BLaER1 (cell line): ENCODE results near the gene PMPCA.

Experiments used
- H3K27ac ChIP-seq: shearing (Covaris generic); formaldehyde crosslinking; 2 replicates; pipeline ENCODE4 v1.8.1; 2022
- H3K27me3 ChIP-seq: shearing (Covaris generic); formaldehyde crosslinking; 2 replicates; pipeline ENCODE4 v1.8.1; 2022
- H3K36me3 ChIP-seq: shearing (Covaris generic); formaldehyde crosslinking; 2 replicates; pipeline ENCODE4 v1.8.1; 2022
- H3K4me1 ChIP-seq: shearing (Covaris generic); formaldehyde crosslinking; 2 replicates; pipeline ENCODE4 v1.8.1; 2022
- H3K4me2 ChIP-seq: shearing (Covaris generic); formaldehyde crosslinking; 2 replicates; pipeline ENCODE4 v1.8.1; 2022
- H3K4me3 ChIP-seq: shearing (Covaris generic); formaldehyde crosslinking; 2 replicates; pipeline ENCODE4 v1.8.1; 2022
- H3K9ac ChIP-seq: shearing (Covaris generic); formaldehyde crosslinking; 2 replicates; pipeline ENCODE4 v1.8.1; 2022
- H3K9me3 ChIP-seq: shearing (Covaris generic); formaldehyde crosslinking; 2 replicates; pipeline ENCODE4 v1.8.1; 2022
- H4K20me1 ChIP-seq: shearing (Covaris generic); formaldehyde crosslinking; 2 replicates; pipeline ENCODE4 v1.8.1; 2022
- Cebpa-rat ChIP-seq: shearing (Covaris generic); IDR thresholded peaks from 2 replicates; pipeline ENCODE4 v1.8.1; 2022

Gene PMPCA

DNA sequence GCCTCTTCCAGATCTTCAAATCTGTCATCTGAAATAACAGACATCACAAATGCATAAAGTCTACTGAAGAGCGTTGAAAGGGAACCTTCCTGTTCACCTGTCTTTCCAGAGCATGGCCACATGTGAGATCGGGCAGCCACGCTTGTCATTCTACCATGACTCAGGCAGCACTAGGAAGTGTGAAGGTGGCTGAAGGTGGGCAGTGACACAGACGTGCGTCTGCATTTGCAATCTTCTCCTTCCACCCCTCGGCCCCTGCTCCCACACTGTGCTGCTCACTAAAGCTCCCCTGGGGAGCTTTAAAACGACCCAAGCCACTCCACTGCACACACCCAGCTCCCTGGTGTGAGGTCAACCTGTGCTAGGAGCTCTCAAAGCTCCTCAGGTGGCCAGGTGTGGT lies 2.5 kb upstream of the PMPCA start:
- no peak overlapping the region for H3K4me3 ChIP-seq
- no peak overlapping the region for H3K9ac ChIP-seq
- no peak for TF ChIP-seq Cebpa-rat
- H3K9me3 ChIP-seq, result no peaks in the 10 kb centered on the region
- H3K4me1 ChIP-seq, result peaks cover 70% of the 10 kb centered on the region
- H3K27ac ChIP-seq, result no peak overlapping the region
- H3K36me3 ChIP-seq, result peaks cover 58% of the 10 kb centered on the region
- no peaks in the 10 kb centered on the region for H3K27me3 ChIP-seq
- H3K4me2 ChIP-seq, result peak overlapping the region; percentile 17; the same call in 1 of the 2 replicates
- H4K20me1 ChIP-seq, result peaks cover 42% of the 10 kb centered on the region

DNA sequence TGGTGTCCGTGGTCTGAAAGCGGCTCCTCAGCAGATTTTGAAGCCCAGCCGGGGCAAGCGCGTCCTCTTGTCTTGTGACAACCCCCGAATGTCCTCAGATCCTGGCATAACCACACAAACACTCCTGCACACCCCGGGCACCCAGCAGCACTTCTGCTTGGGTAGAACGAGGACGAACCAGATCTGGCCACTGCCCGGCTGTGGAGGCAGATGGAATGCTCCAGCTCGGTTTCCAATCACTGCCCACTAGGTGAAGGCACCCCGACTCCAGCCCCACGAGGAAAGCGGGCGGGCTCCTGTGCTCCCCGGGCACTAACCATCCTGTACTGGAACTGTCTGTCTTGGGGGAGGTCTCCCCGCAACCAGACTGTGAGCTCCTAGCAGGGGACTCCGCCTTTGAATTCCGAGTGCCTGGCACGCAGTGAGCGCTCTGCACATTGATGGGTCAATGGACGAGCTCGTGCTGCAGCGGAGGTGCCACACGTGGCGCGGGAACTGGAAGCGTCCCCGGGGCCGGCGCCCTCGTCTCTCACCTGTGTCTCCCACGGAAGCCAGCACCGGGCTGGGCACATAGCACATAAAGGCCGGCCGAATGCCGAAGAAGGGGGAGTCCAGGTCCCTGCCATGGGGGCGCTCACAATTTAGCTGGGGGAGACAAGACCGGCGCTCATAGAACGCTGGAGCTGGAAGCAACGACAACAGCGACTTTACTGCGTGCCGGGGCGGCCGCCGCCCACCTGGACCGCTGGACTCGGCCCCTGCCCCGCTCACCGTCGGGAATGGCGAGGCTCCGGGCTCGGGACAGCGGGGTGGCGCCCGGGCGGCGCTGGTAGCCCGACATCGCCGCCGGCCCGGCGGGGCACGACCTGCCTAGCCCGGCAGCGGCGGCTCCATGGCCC lies 652 bp upstream of the PMPCA start:
- peak overlapping the region; percentile 96 for H3K27ac ChIP-seq
- peaks cover 55% of the 10 kb centered on the region for H3K4me1 ChIP-seq
- H3K9ac ChIP-seq, result peak overlapping the region; percentile 97
- no peak for TF ChIP-seq Cebpa-rat
- peak overlapping the region; percentile 91 for H3K4me2 ChIP-seq
- H3K27me3 ChIP-seq, result no peaks in the 10 kb centered on the region
- no peaks in the 10 kb centered on the region for H3K9me3 ChIP-seq
- H3K4me3 ChIP-seq, result peak overlapping the region; percentile 100
- H4K20me1 ChIP-seq, result peaks cover 51% of the 10 kb centered on the region
- H3K36me3 ChIP-seq, result peaks cover 63% of the 10 kb centered on the region

DNA sequence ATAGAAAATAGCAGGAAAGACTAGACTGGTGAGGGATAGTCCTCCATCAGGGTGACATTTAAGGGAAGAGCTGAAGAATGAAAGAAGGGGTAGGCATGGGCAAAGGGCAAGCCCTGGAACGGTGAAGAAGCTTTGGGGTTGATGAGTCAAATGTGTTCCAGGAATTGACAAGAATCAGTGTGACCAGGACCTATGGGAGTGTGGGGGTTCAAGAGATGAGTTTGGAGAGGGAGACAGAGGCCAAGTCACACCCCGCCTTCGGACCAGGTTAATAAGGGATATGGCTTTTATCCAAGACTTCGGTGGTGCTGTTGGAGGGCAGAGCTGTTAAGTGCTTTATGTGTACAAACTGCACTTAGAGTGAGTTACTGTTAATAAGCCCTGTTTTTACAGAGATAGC lies 920 bp downstream of the PMPCA start:
- peak overlapping the region; percentile 100 for H3K4me3 ChIP-seq
- peaks cover 55% of the 10 kb centered on the region for H4K20me1 ChIP-seq
- H3K4me1 ChIP-seq, result peaks cover 40% of the 10 kb centered on the region
- no peaks in the 10 kb centered on the region for H3K27me3 ChIP-seq
- TF ChIP-seq Cebpa-rat, result no peak
- peak overlapping the region; percentile 91 for H3K4me2 ChIP-seq
- no peaks in the 10 kb centered on the region for H3K9me3 ChIP-seq
- peak overlapping the region; percentile 96 for H3K27ac ChIP-seq
- peaks cover 63% of the 10 kb centered on the region for H3K36me3 ChIP-seq
- H3K9ac ChIP-seq, result peak overlapping the region; percentile 97

DNA sequence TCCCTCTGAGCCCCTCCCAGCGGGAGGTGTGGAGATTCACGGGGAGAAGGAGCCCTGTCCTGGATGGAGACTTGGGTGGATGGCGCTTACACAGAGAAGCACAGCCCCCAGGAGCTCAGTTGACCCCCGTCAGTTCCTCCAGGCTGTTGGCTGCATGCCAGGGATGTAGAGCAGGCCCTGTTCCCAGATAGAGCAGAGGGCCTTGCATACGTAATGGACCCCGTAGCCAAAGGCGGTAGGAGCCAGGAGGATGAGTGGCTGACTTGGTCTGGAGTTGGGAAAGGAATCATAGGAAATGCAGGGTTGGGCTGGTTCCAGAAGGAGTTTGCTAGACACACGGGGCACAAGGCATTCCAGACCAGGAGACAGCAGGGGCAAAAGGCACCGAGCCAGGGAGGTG lies 2.5 kb downstream of the PMPCA start:
- Histone ChIP-seq H3K4me1 (peaks cover 34% of the 10 kb centered on the region), H3K9ac (no peak overlapping the region), H4K20me1 (peaks cover 62% of the 10 kb centered on the region), H3K4me2 (no peak overlapping the region), H3K9me3 (no peaks in the 10 kb centered on the region), H3K27ac (no peak overlapping the region), H3K27me3 (no peaks in the 10 kb centered on the region), H3K4me3 (no peak overlapping the region), H3K36me3 (peaks cover 63% of the 10 kb centered on the region)
- no peak for TF ChIP-seq Cebpa-rat

DNA sequence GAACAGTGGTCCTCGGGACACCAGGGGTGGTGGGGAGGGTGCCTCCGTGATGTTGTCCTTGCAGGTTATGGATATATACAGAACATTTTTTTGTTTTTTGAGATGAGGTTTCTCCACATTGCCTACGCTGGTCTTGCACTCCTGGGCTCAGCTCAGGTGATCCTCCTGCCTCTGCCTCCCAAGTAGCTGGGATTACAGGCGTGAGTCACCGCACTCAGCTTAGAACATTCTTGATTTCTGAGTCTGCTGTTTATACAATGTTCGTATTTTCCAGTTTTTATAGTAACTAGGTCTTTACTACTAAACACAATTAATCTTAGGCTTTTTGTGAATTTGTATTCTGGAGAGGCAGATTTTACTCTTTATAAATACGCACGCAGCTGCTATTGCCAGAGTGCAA lies 6.0 kb downstream of the PMPCA start:
- Histone ChIP-seq H3K4me1 (peaks cover 26% of the 10 kb centered on the region), H3K4me2 (no peak overlapping the region), H4K20me1 (peaks cover 54% of the 10 kb centered on the region), H3K27ac (no peak overlapping the region), H3K9me3 (no peaks in the 10 kb centered on the region), H3K9ac (no peak overlapping the region), H3K27me3 (no peaks in the 10 kb centered on the region), H3K4me3 (no peak overlapping the region), H3K36me3 (peaks cover 93% of the 10 kb centered on the region)
- no peak for TF ChIP-seq Cebpa-rat

DNA sequence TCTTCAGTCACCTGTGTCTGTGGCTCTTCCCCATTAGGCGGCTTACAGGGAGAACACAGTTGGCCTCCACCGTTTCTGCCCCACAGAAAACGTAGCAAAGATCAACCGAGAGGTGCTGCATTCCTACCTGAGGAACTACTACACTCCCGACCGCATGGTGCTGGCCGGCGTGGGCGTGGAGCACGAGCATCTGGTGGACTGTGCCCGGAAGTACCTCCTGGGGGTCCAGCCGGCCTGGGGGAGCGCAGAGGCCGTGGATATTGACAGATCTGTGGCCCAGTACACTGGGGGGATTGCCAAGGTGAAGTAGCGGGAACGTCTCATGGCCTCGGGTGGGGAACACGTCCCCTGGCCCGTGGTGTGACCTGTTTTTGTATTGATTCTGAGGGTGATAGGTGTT lies 6.5 kb downstream of the PMPCA start:
- no peaks in the 10 kb centered on the region for H3K9me3 ChIP-seq
- H3K4me3 ChIP-seq, result no peak overlapping the region
- H3K27ac ChIP-seq, result no peak overlapping the region
- peaks cover 94% of the 10 kb centered on the region for H3K36me3 ChIP-seq
- no peak for TF ChIP-seq Cebpa-rat
- no peak overlapping the region for H3K9ac ChIP-seq
- peaks cover 26% of the 10 kb centered on the region for H3K4me1 ChIP-seq
- no peak overlapping the region for H3K4me2 ChIP-seq
- peaks cover 54% of the 10 kb centered on the region for H4K20me1 ChIP-seq
- no peaks in the 10 kb centered on the region for H3K27me3 ChIP-seq

DNA sequence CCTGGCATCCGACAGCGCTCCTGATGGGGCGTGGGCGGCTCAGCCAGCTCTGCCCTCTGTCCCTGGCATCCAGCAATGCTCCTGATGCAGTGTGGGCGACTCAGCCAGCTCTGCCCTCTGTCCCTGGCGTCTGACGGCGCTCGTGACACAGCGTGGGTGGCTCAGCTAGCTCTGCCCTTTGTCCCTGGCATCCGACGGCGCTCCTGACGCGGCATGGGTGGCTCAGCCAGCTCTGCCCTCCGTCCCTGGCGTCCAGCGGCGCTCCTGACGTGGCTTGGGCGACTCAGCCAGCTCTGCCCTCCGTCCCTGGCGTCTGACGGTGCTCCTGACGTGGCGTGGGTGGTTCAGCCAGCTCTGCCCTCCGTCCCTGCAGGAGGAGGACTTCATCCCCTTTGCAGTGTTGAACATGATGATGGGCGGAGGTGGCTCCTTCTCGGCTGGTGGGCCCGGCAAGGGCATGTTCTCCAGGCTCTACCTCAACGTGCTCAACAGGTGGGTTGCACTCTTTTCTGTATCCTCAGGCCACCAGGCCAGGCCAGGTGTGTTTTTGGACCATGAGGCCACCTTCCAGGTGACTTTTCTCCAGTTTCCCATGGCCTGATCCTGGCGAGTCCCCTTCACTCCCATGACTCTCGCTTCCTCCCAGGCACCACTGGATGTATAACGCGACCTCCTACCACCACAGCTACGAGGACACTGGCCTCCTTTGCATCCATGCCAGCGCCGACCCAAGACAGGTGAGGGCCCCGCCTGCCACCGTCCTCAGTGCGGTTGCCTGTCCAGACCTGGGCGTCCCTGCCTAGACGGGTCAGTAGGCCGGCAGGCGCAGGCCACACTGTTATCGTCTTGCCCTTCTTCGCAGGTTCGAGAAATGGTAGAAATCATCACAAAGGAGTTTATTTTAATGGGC lies 8.0 kb downstream of the PMPCA start:
- peaks cover 96% of the 10 kb centered on the region for H3K36me3 ChIP-seq
- no peak for TF ChIP-seq Cebpa-rat

DNA sequence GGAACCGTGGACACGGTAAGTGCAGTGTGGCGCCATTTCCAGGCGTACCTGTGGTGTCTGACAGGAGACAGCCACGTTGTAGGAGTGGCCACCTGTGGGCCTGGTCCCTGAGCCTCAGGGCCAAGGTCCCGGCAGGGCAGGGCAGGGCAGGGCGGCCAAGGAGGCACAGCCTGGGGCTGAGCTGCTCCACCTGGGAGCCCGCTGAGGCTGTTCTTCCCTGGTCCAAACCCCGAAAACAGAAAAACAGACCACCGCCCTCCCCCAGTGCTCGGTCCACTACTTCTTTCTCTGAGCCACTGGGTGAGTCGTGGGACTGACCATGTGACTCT lies 8.6 kb downstream of the PMPCA start:
- Histone ChIP-seq H3K36me3 (peaks cover 96% of the 10 kb centered on the region), H3K4me2 (no peak overlapping the region), H3K27me3 (no peaks in the 10 kb centered on the region), H3K4me3 (no peak overlapping the region), H3K27ac (no peak overlapping the region), H3K9ac (no peak overlapping the region), H4K20me1 (peaks cover 38% of the 10 kb centered on the region), H3K9me3 (no peaks in the 10 kb centered on the region), H3K4me1 (peaks cover 27% of the 10 kb centered on the region)
- no peak for TF ChIP-seq Cebpa-rat

More for the DNA sequence above, 8.0 kb downstream of the PMPCA start:
- Histone ChIP-seq H3K27ac (no peak overlapping the region), H3K4me2 (no peak overlapping the region), H4K20me1 (peaks cover 44% of the 10 kb centered on the region), H3K9me3 (no peaks in the 10 kb centered on the region), H3K9ac (no peak overlapping the region), H3K27me3 (no peaks in the 10 kb centered on the region), H3K4me1 (peaks cover 27% of the 10 kb centered on the region), H3K4me3 (no peak overlapping the region)

DNA sequence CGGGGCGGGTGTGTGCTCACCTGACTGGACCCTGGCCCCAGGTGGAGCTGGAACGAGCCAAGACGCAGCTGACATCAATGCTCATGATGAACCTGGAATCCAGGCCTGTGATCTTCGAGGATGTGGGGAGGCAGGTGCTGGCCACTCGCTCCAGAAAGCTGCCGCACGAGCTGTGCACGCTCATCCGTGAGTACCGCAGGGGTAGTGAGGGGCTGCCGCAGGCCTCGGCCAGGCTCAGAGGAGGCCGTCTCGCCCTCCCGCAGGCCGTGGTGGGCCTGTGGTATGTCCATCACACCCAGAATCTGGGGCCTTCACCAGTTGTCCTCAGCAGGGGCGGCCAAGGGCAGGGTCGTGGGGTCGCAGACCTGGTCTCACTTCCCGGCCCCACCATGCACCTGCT lies 11.3 kb downstream of the PMPCA start:
- peaks cover 27% of the 10 kb centered on the region for H3K4me1 ChIP-seq
- TF ChIP-seq Cebpa-rat, result no peak
- peak overlapping the region; percentile 83 for H3K4me2 ChIP-seq
- peaks cover 96% of the 10 kb centered on the region for H3K36me3 ChIP-seq
- peaks cover 23% of the 10 kb centered on the region for H4K20me1 ChIP-seq
- no peak overlapping the region for H3K4me3 ChIP-seq
- H3K27ac ChIP-seq, result peak overlapping the region; percentile 78
- H3K9me3 ChIP-seq, result no peaks in the 10 kb centered on the region
- no peaks in the 10 kb centered on the region for H3K27me3 ChIP-seq
- peak overlapping the region; percentile 49; the same call in 1 of the 2 replicates for H3K9ac ChIP-seq

DNA sequence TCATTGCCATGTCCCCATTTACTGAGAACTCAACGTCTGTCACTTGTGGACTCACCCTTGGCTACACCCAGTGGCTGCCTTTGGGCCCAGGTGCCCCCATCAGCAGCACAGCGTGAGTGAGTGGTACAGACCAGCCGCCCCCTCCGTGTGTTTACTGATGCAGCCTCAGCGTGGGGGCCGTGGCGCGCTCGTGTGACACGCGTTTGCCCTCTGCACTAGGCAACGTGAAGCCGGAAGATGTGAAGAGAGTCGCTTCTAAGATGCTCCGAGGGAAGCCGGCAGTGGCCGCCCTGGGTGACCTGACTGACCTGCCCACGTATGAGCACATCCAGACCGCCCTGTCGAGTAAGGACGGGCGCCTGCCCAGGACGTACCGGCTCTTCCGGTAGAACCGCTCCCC lies 12.4 kb downstream of the PMPCA start:
- Histone ChIP-seq H3K36me3 (peaks cover 96% of the 10 kb centered on the region), H3K9ac (no peak overlapping the region), H3K27ac (no peak overlapping the region), H4K20me1 (peaks cover 18% of the 10 kb centered on the region; the same call in 1 of the 2 replicates), H3K4me2 (no peak overlapping the region), H3K4me3 (no peak overlapping the region), H3K27me3 (no peaks in the 10 kb centered on the region), H3K4me1 (peaks cover 27% of the 10 kb centered on the region), H3K9me3 (no peaks in the 10 kb centered on the region)
- TF ChIP-seq Cebpa-rat, result no peak
